Measurements from ENCODE around the gene PLA2G4D.

The PLA2G4D gene

DNA sequence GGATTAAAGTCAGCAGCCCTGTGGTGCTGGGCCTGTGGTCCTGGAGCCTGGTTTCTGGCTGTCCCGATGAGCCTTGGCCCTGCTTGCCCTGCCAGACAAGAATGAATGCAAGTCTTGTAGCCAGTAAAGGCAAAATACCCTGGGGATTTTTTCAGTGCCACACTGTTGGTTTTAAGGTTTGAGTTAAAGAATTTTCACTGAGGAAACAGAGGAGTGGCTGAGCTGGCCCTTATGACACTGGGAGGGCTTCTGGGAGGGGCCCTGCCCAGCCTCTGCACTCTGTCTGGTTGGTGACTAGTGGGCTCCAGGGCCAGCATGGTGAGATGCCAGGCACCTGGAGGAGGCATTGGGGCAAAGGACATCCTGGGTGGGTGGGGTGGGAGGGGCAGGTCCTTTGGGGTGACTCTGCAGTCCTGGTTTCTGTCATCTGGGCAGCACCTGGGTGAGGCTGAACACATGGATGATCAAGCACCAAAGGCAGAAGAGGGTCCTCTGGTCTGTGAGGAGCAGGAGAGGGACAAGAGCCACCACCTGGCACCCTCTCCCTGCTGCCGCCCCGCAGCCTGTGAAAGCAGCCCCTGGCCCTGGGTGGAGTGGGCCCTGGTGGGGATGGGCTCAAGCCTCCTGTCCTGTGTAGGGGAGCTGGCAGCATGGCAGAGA lies 61.0 kb downstream of the PLA2G4D start:
- no peaks in the 10 kb centered on the region for H3K79me2 ChIP-seq (ENCODE audit: insufficient read depth, low read length)
- no peak for TF ChIP-seq EZH2phosphoT487 (conservative IDR thresholded peaks at IDR 0.05; ENCODE audit: low read length)
- TF ChIP-seq, protein P1, sequence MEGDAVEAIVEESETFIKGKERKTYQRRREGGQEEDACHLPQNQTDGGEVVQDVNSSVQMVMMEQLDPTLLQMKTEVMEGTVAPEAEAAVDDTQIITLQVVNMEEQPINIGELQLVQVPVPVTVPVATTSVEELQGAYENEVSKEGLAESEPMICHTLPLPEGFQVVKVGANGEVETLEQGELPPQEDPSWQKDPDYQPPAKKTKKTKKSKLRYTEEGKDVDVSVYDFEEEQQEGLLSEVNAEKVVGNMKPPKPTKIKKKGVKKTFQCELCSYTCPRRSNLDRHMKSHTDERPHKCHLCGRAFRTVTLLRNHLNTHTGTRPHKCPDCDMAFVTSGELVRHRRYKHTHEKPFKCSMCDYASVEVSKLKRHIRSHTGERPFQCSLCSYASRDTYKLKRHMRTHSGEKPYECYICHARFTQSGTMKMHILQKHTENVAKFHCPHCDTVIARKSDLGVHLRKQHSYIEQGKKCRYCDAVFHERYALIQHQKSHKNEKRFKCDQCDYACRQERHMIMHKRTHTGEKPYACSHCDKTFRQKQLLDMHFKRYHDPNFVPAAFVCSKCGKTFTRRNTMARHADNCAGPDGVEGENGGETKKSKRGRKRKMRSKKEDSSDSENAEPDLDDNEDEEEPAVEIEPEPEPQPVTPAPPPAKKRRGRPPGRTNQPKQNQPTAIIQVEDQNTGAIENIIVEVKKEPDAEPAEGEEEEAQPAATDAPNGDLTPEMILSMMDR (IDR thresholded peaks at IDR 0.05; ENCODE audit: insufficient read depth, low read length, poor library complexity, severe bottlenecking): no peak
- no peaks in the 10 kb centered on the region for H4K20me1 ChIP-seq (ENCODE audit: low read depth, low read length)
- no peak overlapping the region for H3K4me3 ChIP-seq (ENCODE audit: insufficient read depth, low read length, poor library complexity, severe bottlenecking)
- H3K9me3 ChIP-seq (ENCODE audit: insufficient read depth, low read length): no peaks in the 10 kb centered on the region
- H3K27ac ChIP-seq (ENCODE audit: low read depth, low read length): no peak overlapping the region
- H3F3A ChIP-seq (ENCODE audit: insufficient read depth): no peaks in the 10 kb centered on the region
- H3K4me2 ChIP-seq (ENCODE audit: low read depth, low read length, poor library complexity, severe bottlenecking): no peak overlapping the region
- H3K27me3 ChIP-seq (ENCODE audit: low read length): no peaks in the 10 kb centered on the region
- H2AFZ ChIP-seq (ENCODE audit: low read depth, low read length, severe bottlenecking): no peak overlapping the region
- H3K9ac ChIP-seq (ENCODE audit: low read length): no peak overlapping the region
- no peaks in the 10 kb centered on the region for H3K36me3 ChIP-seq (ENCODE audit: low read length)
- no peaks in the 10 kb centered on the region for H3K9me2 ChIP-seq (replicated peaks; ENCODE audit: insufficient read depth, low read length)

DNA sequence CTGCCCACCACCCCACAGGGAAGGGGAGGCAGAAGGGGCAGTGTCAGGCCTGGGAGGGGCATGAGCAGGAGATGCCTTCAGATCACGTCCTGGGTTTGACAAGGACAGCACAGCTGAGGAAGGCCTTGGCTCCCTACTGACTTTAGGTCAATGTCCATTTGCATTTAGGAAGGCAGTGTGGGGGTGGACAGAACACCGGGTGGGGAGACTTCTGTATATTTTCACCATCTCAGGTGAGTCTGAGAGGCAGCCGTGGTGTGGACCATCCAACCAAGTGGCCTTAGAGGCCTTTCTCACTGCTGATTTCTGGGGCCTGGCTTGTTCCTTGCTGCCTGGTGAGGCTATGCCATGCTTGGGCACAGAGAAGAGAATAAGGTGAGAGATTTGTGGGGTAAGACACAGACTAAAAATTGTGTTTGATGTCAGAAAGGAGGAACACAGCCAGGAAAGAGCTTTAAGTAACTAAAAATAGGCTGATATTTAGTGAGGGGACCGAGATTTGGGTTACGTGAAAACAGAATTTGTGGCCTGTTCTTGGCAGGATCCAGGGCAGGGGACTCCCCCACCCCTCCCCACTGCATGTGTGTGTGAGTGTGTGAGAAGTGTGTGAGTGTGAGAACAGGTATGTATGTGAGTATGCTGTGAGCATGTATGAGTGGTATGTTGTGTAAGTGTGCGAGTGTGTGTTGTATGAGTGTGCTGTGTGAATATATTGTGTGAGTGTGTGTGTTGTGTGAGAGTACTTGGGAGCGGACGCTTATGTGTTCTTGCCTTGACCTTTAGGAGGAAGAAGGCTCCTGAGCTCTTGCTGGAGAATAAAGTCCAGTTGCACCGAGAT lies 61.8 kb downstream of the PLA2G4D start:
- Histone ChIP-seq H3K4me2 (ENCODE audit: low read depth, low read length, poor library complexity, severe bottlenecking) (no peak overlapping the region), H3K9me2 (replicated peaks; ENCODE audit: insufficient read depth, low read length) (no peaks in the 10 kb centered on the region), H4K20me1 (ENCODE audit: low read depth, low read length) (no peaks in the 10 kb centered on the region), H3K4me3 (ENCODE audit: insufficient read depth, low read length, poor library complexity, severe bottlenecking) (no peak overlapping the region), H3K27me3 (ENCODE audit: low read length) (no peaks in the 10 kb centered on the region), H3K9me3 (ENCODE audit: insufficient read depth, low read length) (no peaks in the 10 kb centered on the region), H3F3A (ENCODE audit: insufficient read depth) (no peaks in the 10 kb centered on the region), H3K36me3 (ENCODE audit: low read length) (no peaks in the 10 kb centered on the region), H3K27ac (ENCODE audit: low read depth, low read length) (no peak overlapping the region), H2AFZ (ENCODE audit: low read depth, low read length, severe bottlenecking) (no peak overlapping the region), H3K79me2 (ENCODE audit: insufficient read depth, low read length) (no peaks in the 10 kb centered on the region), H3K9ac (ENCODE audit: low read length) (no peak overlapping the region)
- no peak for TF ChIP-seq EZH2phosphoT487 (conservative IDR thresholded peaks at IDR 0.05; ENCODE audit: low read length)
- TF ChIP-seq, protein P1 (IDR thresholded peaks at IDR 0.05; ENCODE audit: insufficient read depth, low read length, poor library complexity, severe bottlenecking): no peak

DNA sequence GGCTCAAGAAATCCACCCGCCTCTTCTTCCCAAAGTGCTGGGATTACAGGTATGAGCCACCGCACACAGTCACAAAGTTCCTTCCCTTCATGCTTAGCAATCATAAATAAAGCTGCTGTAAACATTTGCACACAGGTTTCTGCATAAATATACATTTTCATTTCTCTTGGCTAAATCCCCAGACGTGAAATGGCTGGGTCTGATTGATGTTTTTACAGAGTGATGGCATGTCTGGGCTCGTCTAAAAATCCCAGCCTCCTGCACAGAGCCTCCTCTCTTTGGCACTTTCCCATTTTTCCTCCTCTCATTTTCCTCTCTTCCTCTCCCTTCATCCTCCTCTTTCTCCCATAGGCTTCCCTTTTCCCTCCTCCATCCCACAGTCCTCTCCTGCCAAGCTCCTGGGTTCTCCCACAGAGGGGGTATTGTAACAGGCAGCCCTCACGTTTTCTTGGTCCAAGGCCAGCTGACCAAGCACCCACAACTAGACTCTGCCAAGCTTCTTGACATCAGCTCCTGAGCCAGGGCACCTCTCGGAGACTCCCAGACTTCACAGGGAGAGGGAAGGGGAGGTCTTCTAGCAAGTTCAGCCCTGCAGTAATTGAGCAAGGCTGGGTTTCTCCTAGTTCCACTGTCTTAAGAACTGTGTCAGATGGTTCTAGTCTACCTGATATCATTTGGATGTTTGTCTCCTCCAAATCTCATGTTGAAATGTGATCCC lies 63.0 kb downstream of the PLA2G4D start:
- H3K27me3 ChIP-seq (ENCODE audit: low read length): 0 out of 2 replicates have a peak, but pooled peaks cover 3% of the 10 kb centered on the region
- H3K27ac ChIP-seq (ENCODE audit: low read depth, low read length): no peak overlapping the region
- H4K20me1 ChIP-seq (ENCODE audit: low read depth, low read length): no peaks in the 10 kb centered on the region
- no peak overlapping the region for H3K9ac ChIP-seq (ENCODE audit: low read length)
- no peaks in the 10 kb centered on the region for H3F3A ChIP-seq (ENCODE audit: insufficient read depth)
- TF ChIP-seq, protein P1 (IDR thresholded peaks at IDR 0.05; ENCODE audit: insufficient read depth, low read length, poor library complexity, severe bottlenecking): no peak
- TF ChIP-seq EZH2phosphoT487 (conservative IDR thresholded peaks at IDR 0.05; ENCODE audit: low read length): no peak
- H3K4me3 ChIP-seq (ENCODE audit: insufficient read depth, low read length, poor library complexity, severe bottlenecking): no peak overlapping the region
- H2AFZ ChIP-seq (ENCODE audit: low read depth, low read length, severe bottlenecking): no peak overlapping the region
- H3K9me2 ChIP-seq (replicated peaks; ENCODE audit: insufficient read depth, low read length): no peaks in the 10 kb centered on the region
- H3K36me3 ChIP-seq (ENCODE audit: low read length): no peaks in the 10 kb centered on the region
- H3K4me2 ChIP-seq (ENCODE audit: low read depth, low read length, poor library complexity, severe bottlenecking): no peak overlapping the region
- no peaks in the 10 kb centered on the region for H3K79me2 ChIP-seq (ENCODE audit: insufficient read depth, low read length)
- H3K9me3 ChIP-seq (ENCODE audit: insufficient read depth, low read length): no peaks in the 10 kb centered on the region
